Glutamatergic neuron (in vitro differentiated cells): Measurements from ENCODE around the gene PLCL1. TPM values are rescaled to one million over a fixed set of nuclear protein-coding genes. Genes with fewer than 3 reads are reported as not detected.

Experiments used
- DNase-seq: peaks from one replicate; pipeline ENCODE4 v3.0.0; 2022
- H3K27ac Mint-ChIP-seq: one replicate; pipeline ENCODE4 v1.8.0; 2020; ENCODE audit warnings: mild to moderate bottlenecking, mixed read lengths, inconsistent platforms; ENCODE audit not compliant: unreplicated experiment
- H3K27me3 Mint-ChIP-seq: one replicate; pipeline ENCODE4 v1.8.0; 2020; ENCODE audit warnings: mild to moderate bottlenecking, moderate library complexity, mixed read lengths, inconsistent platforms; ENCODE audit not compliant: unreplicated experiment
- H3K36me3 Mint-ChIP-seq: one replicate; pipeline ENCODE4 v1.8.0; 2020; ENCODE audit warnings: mild to moderate bottlenecking, mixed read lengths, inconsistent platforms; ENCODE audit not compliant: unreplicated experiment
- H3K4me1 Mint-ChIP-seq: one replicate; pipeline ENCODE4 v1.8.0; 2020; ENCODE audit warnings: mild to moderate bottlenecking, low read depth, mixed read lengths, inconsistent platforms; ENCODE audit not compliant: unreplicated experiment
- H3K4me3 Mint-ChIP-seq: one replicate; pipeline ENCODE4 v1.8.0; 2020; ENCODE audit warnings: mild to moderate bottlenecking, mixed read lengths, inconsistent platforms; ENCODE audit not compliant: unreplicated experiment
- H3K9me3 Mint-ChIP-seq: one replicate; pipeline ENCODE4 v1.8.0; 2020; ENCODE audit warnings: mild to moderate bottlenecking, moderate library complexity, mixed read lengths, inconsistent platforms; ENCODE audit not compliant: unreplicated experiment
- total RNA-seq: library from RNA; stranded (reverse); fragmentation: NEBNext Ultra II Directional; extraction: Animal tissue kit (Norgen Biotek cat#: 25700); gene quantifications from one replicate; pipeline ENCODE4 v1.2.1, GENCODE V29; 2021; ENCODE audit not compliant: unreplicated experiment
- TF ChIP-seq, protein P1 (sequence below): fragments of 200-600 bp; sonication (generic); IDR thresholded peaks from one replicate; pipeline ENCODE4 v1.5.0; 2021; ENCODE audit not compliant: partially characterized antibody, unreplicated experiment

Gene PLCL1
- total RNA-seq, 1 donor from 2014 or later, result 28.8 TPM

DNA sequence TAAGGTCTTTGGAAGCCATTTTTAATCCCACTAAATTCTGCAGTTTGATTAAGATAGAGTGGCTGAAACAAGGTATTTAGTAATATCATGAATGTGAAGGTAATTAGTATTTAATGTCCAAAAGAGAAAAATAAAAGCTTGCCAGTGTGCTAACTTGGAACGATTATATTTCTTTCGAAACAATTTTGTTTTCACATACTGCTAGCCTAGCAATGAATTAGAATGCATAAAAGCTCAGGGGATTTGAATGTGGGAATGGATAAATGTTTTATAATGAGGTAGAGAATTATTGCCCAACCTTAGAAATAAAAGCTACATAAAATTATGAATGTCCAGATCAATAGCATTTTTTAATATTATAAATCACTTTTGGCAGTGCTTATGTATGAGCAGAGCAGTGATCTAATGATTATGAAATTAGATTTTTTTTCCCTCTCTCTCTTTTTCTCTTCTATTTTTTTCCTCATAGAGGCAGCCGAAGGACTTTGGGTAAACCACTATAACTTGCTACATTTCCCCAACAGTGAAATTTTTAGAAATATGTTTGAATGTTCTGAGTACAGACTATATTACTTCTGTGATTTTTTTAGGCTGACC, 75.5 kb downstream of the PLCL1 start:
- TF ChIP-seq, protein P1, sequence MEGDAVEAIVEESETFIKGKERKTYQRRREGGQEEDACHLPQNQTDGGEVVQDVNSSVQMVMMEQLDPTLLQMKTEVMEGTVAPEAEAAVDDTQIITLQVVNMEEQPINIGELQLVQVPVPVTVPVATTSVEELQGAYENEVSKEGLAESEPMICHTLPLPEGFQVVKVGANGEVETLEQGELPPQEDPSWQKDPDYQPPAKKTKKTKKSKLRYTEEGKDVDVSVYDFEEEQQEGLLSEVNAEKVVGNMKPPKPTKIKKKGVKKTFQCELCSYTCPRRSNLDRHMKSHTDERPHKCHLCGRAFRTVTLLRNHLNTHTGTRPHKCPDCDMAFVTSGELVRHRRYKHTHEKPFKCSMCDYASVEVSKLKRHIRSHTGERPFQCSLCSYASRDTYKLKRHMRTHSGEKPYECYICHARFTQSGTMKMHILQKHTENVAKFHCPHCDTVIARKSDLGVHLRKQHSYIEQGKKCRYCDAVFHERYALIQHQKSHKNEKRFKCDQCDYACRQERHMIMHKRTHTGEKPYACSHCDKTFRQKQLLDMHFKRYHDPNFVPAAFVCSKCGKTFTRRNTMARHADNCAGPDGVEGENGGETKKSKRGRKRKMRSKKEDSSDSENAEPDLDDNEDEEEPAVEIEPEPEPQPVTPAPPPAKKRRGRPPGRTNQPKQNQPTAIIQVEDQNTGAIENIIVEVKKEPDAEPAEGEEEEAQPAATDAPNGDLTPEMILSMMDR, result no peak
- no peak for DNase-seq
- peaks cover 5% of the 10 kb centered on the region for H3K4me1 Mint-ChIP-seq
- H3K9me3 Mint-ChIP-seq, result peaks cover 2% of the 10 kb centered on the region
- H3K4me3 Mint-ChIP-seq, result no peak overlapping the region
- H3K27ac Mint-ChIP-seq, result no peak overlapping the region
- peaks cover 4% of the 10 kb centered on the region for H3K27me3 Mint-ChIP-seq
- H3K36me3 Mint-ChIP-seq, result no peaks in the 10 kb centered on the region

DNA sequence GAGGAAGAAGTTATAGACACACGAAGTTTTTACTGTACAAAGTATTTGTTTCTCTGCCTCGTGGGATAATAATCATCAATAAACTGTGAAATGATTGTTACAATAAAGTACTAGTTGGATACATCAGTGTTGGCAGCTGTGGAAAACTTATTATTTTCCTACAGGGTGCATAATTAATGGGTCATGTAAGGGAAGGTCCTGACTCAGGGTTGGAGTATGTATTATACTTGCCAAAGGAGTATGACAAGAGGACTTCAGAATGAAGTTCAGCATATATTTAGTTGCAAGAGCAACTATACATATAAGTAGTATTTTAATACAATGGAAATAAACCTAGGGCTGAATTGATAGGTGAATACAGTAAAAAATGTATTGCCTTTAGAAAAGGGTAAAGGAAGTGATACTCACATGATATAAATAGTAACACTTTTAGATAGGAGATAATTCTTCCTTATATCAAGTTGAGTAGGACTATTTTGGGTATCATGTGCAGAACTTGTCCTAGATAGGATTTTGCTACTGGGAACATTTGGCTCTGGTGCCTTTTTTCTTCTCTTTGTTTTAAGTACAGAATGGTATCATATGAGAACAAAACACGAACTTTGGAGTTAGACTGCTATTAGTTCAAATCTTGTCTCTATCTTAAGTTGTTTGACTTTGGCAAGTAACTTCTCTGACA, 79.1 kb downstream of the PLCL1 start:
- peaks cover 2% of the 10 kb centered on the region for H3K9me3 Mint-ChIP-seq
- H3K27ac Mint-ChIP-seq, result no peak overlapping the region

DNA sequence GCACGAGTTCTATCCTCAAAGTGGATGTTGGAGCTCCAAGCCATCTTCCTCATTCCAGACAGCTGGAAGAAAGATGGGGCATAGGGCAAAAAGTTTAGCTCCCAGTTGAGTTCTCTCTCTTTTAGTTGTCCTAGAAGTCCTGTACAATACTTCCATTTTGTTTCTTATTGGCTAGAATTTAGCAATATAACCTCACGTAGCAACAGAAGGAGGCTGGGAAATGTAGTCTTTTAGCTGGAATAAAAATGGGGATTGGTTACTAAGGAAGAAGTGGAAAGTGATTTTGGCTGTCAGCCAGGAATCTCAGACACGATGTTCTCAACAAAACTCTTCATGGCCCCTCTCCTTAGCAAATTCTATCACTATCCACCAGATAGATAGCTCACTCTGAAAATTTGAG, 79.9 kb downstream of the PLCL1 start:
- Mint-ChIP-seq H3K4me1 (no peaks in the 10 kb centered on the region), H3K4me3 (no peak overlapping the region)

More for the DNA sequence above, 79.1 kb downstream of the PLCL1 start:
- no peak for DNase-seq
- H3K4me1 Mint-ChIP-seq, result no peaks in the 10 kb centered on the region
- H3K27me3 Mint-ChIP-seq, result peaks cover 4% of the 10 kb centered on the region
- no peak overlapping the region for H3K4me3 Mint-ChIP-seq
- no peaks in the 10 kb centered on the region for H3K36me3 Mint-ChIP-seq
- TF ChIP-seq, protein P1, result no peak

DNA sequence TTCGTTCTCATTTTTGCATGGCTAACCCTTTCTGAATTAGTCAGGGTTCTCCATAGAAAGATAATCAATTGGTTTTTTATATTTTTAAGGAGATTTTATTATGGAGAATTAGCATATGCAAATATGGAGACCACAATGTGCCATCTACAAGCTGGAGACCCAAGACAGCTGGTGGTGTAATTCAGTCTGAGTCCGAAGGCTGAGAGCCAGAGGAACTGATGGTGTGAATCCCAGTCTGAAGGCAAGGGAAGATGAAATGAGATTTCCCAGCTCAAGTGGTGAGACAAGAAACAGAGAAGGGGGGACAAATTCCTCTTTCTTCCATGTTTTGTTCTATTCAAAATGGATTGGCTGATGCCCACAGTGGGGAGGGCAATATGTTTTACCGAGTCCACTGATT, 80.7 kb downstream of the PLCL1 start:
- no peaks in the 10 kb centered on the region for H3K4me1 Mint-ChIP-seq
- H3K27me3 Mint-ChIP-seq, result peaks cover 4% of the 10 kb centered on the region
- TF ChIP-seq, protein P1, result no peak
- no peak overlapping the region for H3K4me3 Mint-ChIP-seq
- H3K27ac Mint-ChIP-seq, result no peak overlapping the region
- no peak for DNase-seq
- peaks cover 2% of the 10 kb centered on the region for H3K9me3 Mint-ChIP-seq
- no peaks in the 10 kb centered on the region for H3K36me3 Mint-ChIP-seq

More for the DNA sequence above, 79.9 kb downstream of the PLCL1 start:
- no peaks in the 10 kb centered on the region for H3K36me3 Mint-ChIP-seq
- DNase-seq, result no peak
- H3K9me3 Mint-ChIP-seq, result peaks cover 2% of the 10 kb centered on the region
- H3K27me3 Mint-ChIP-seq, result peaks cover 4% of the 10 kb centered on the region
- H3K27ac Mint-ChIP-seq, result no peak overlapping the region
- TF ChIP-seq, protein P1, result no peak

DNA sequence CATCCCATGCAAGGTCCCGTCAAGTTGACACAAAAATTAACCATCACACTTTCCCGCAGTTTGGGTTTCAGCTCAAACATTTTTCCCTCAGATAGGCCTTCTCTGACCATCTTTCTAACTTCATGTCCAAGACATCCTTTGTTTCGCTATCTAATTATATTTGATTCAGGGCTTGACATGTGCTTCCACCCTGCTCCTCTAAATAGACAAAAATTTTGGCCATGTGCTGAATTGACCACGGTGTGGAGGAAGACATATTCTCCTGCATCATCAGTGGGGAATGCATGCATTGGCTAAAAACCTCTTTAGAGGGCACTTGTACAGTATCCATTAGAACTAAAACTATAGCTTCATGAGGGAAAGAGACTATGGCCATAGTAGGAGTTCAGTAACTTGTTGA, 81.2 kb downstream of the PLCL1 start:
- Mint-ChIP-seq H3K36me3 (no peaks in the 10 kb centered on the region), H3K27ac (no peak overlapping the region), H3K4me3 (no peak overlapping the region), H3K27me3 (peaks cover 4% of the 10 kb centered on the region), H3K9me3 (peaks cover 2% of the 10 kb centered on the region), H3K4me1 (no peaks in the 10 kb centered on the region)
- no peak for DNase-seq
- TF ChIP-seq, protein P1, result no peak
